ENCODE results near the gene CCNY. TPM values are rescaled to one million over a fixed set of nuclear protein-coding genes. Genes with fewer than 3 reads are reported as not detected.

CCNY gene
- total RNA-seq, result 10 to 100 TPM in 4 of 5 donors, 1 to 10 TPM in 1; 5.8 to 99.6 (median 60.0) TPM
- 10 to 100 TPM; 20.2 to 29.4 (median 25.8) TPM for polyA plus RNA-seq
- long read RNA-seq, donor 1, transcript CCNY-203 (10 exons, 3,960 nt), result major isoform, 6 of 6 reads
- long read RNA-seq, donor 1, partial matches to known transcripts, result 0 of 6 reads
- long read RNA-seq, donor 1, other reads (novel, unspliced or antisense), result 0 of 6 reads
- long read RNA-seq, donor 2, full-length matches to known transcripts, result 11 of 11 reads
- long read RNA-seq, donor 2, partial matches to known transcripts, result 0 of 11 reads
- long read RNA-seq, donor 2, other reads (novel, unspliced or antisense), result 0 of 11 reads
- long read RNA-seq, donor 3, transcript CCNY-203 (10 exons, 3,960 nt), result major isoform, 9 of 9 reads
- long read RNA-seq, donor 3, partial matches to known transcripts, result 0 of 9 reads
- long read RNA-seq, donor 3, other reads (novel, unspliced or antisense), result 0 of 9 reads
- long read RNA-seq, donor 4, partial matches to known transcripts, result 0 of 3 reads
- long read RNA-seq, donor 4, other reads (novel, unspliced or antisense), result 0 of 3 reads
- long read RNA-seq, donor 5, transcript CCNY-203 (10 exons, 3,960 nt), result major isoform, 8 of 8 reads
- long read RNA-seq, donor 5, partial matches to known transcripts, result 0 of 8 reads
- long read RNA-seq, donor 5, other reads (novel, unspliced or antisense), result 0 of 8 reads
- long read RNA-seq, donor 6, transcript CCNY-203 (10 exons, 3,960 nt), result major isoform, 21 of 46 reads
- long read RNA-seq, donor 6, partial matches to known transcripts, result 25 of 46 reads
- long read RNA-seq, donor 6, other reads (novel, unspliced or antisense), result 0 of 46 reads
- long read RNA-seq, donor 7, transcript CCNY-203 (10 exons, 3,960 nt), result major isoform, 8 of 19 reads
- long read RNA-seq, donor 7, partial matches to known transcripts, result 11 of 19 reads
- long read RNA-seq, donor 7, other reads (novel, unspliced or antisense), result 0 of 19 reads
- long read RNA-seq, donor 8, full-length matches to known transcripts, result 12 of 12 reads
- long read RNA-seq, donor 8, partial matches to known transcripts, result 0 of 12 reads
- long read RNA-seq, donor 8, other reads (novel, unspliced or antisense), result 0 of 12 reads
- long read RNA-seq, donor 9, partial matches to known transcripts, result 0 of 3 reads
- long read RNA-seq, donor 9, other reads (novel, unspliced or antisense), result 0 of 3 reads
- long read RNA-seq, donor 10, partial matches to known transcripts, result 15 of 16 reads
- long read RNA-seq, donor 10, other reads (novel, unspliced or antisense), result 0 of 16 reads

- intact Hi-C loops (cut with DNase I; ENCODE audit: low total_unique reads), result loop anchor here (10.0 kb wide), 1 partner anchor 229 kb away; no protein-coding TSS in a partner anchor
- Histone ChIP-seq H3K4me3 (peak within 1 kb of the TSS; percentile 78 to 99 (median 92)), H3K4me1 (peaks cover 53 to 86% (median 70%) of the 10 kb centered on the region in 4 donors), H3K27me3 (no peaks in the 10 kb centered on the region), H3K36me3 (no peaks in the 10 kb centered on the region), H3K27ac (peak within 1 kb of the TSS; percentile 87 to 96 (median 91)), H3K9me3 (no peaks in the 10 kb centered on the region)
- TF ChIP-seq POLR2A (IDR thresholded peaks at IDR 0.05) (peak in 1 of 4 donors; percentile 25), POLR2AphosphoS5 (IDR thresholded peaks at IDR 0.05) (peak; percentile 46 to 92 (median 86)), EP300 (IDR thresholded peaks at IDR 0.05) (no peak), CTCF (IDR thresholded peaks at IDR 0.05) (no peak)
- DNase-seq, result peak; percentile 81 to 94
- whole genome bisulfite sequencing, 5 donors, result 0 to 1% (median 0%) methylated on average over 12 to 109 of the region's 109 CpGs
Measured at GRCh38 chr10:35336084-35336831, at the start of gene CCNY. Gene CCNY (plus strand): TSS chr10:35336509. CDS start chr10:35337054, 545 bp downstream.

DNA sequence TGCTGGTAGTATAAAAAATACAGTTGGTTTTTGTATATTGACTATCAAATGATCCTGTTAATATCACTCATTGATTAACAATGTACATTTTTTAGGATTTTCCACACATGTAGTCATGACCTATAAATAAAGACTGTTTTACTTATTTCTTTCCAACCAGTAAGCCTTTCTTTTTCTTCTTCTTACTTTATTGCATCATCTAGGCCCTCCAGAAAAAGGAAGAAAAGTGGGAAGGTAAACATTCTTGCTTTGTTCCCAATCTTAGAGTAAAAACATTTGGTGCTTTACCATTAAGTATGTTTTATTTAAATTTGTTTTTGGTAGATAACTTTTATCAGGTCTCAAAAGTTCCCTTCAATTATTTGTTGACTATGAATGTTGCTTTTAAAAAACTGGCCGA, 47.1 kb upstream of the CCNY start:
- 35 to 78% (median 41%) methylated on average over 1 of the region's 1 CpG for WGBS, 5 donors
- TF ChIP-seq POLR2AphosphoS5 (IDR thresholded peaks at IDR 0.05) (no peak), CTCF (IDR thresholded peaks at IDR 0.05) (no peak), EP300 (IDR thresholded peaks at IDR 0.05) (no peak), POLR2A (IDR thresholded peaks at IDR 0.05) (no peak)
- Histone ChIP-seq H3K27ac (no peak overlapping the region), H3K9me3 (no peaks in the 10 kb centered on the region), H3K4me3 (no peak overlapping the region), H3K36me3 (no peaks in the 10 kb centered on the region), H3K4me1 (no peaks in the 10 kb centered on the region), H3K27me3 (no peaks in the 10 kb centered on the region)
- no peak for DNase-seq
- intact Hi-C loops (cut with DNase I; ENCODE audit: low total_unique reads), result no loop called here

- WGBS, 5 donors, result 81 to 96% (median 91%) methylated on average over 1 of the region's 1 CpG
- no peak for TF ChIP-seq POLR2A (IDR thresholded peaks at IDR 0.05)
- no peak for TF ChIP-seq EP300 (IDR thresholded peaks at IDR 0.05)
- no peak for TF ChIP-seq POLR2AphosphoS5 (IDR thresholded peaks at IDR 0.05)
- no peak for TF ChIP-seq CTCF (IDR thresholded peaks at IDR 0.05)
- H3K27me3 ChIP-seq, result no peaks in the 10 kb centered on the region
- no peak overlapping the region for H3K27ac ChIP-seq
- H3K36me3 ChIP-seq, result no peaks in the 10 kb centered on the region
- intact Hi-C loops (cut with DNase I; ENCODE audit: low total_unique reads), result no loop called here
- no peak overlapping the region for H3K4me3 ChIP-seq
- H3K9me3 ChIP-seq, result no peaks in the 10 kb centered on the region
- H3K4me1 ChIP-seq, result no peaks in the 10 kb centered on the region
- no peak for DNase-seq
Measured at GRCh38 chr10:35294506-35294905, 41.8 kb upstream of the CCNY start.
